ENCODE measurements around the gene PDE4D. TPM values are rescaled to one million over a fixed set of nuclear protein-coding genes. Genes with fewer than 3 reads are reported as not detected.

PDE4D gene
- total and polyA plus RNA-seq, 2 donors (not counting 3 experiments of a cell fraction or from before 2014, with no cell fraction given): 34.5 to 51.2 TPM

- Histone ChIP-seq H4K20me1 (replicated peaks; ENCODE audit: control insufficient read depth, extremely low read depth, insufficient read depth, low read length) (no peaks in the 10 kb centered on the region), H3K4me2 (ENCODE audit: insufficient read depth, low read length) (no peak overlapping the region), H3K9me1 (replicated peaks; ENCODE audit: control insufficient read depth, extremely low read depth, insufficient read depth, low read length) (no peaks in the 10 kb centered on the region), H3K27me3 (ENCODE audit: control insufficient read depth in 2 of 2, insufficient read depth in 2 of 2, low read length in 2 of 2) (no peaks in the 10 kb centered on the region), H3K79me2 (ENCODE audit: control insufficient read depth, insufficient read depth, low read length) (no peaks in the 10 kb centered on the region), H3K4me3 (replicated peaks in 1 of 3; ENCODE audit: insufficient read depth in 1 of 3, low read depth in 1 of 3, low read length in 3 of 3) (no peak overlapping the region), H3K27ac (ENCODE audit: insufficient read depth, low read depth, low read length) (no peak overlapping the region), H2AFZ (ENCODE audit: low read depth, low read length) (no peak overlapping the region), H3K9ac (replicated peaks; ENCODE audit: extremely low read depth, insufficient read depth, low read length) (no peak overlapping the region), H3K9me3 (replicated peaks; ENCODE audit: control insufficient read depth, insufficient read depth, low read length) (no peaks in the 10 kb centered on the region), H3K36me3 (ENCODE audit: control insufficient read depth in 2 of 2, extremely low read depth in 1 of 2, insufficient read depth in 2 of 2, low read length in 2 of 2) (no peaks in the 10 kb centered on the region), H3K4me1 (ENCODE audit: control insufficient read depth, extremely low read depth, insufficient read depth, low read length) (no peaks in the 10 kb centered on the region)
- TF ChIP-seq POLR2AphosphoS5 (IDR thresholded peaks at IDR 0.05; ENCODE audit: insufficient read depth, low read depth, low read length): no peak
- ChIA-PET POLR2A (no interaction called here), CTCF (interaction anchor here (1.1 to 1.2 kb wide), 2 partner anchors 10 to 51 kb away, joined by 3 read pairs; no protein-coding TSS in a partner anchor)
- BruUV-seq (replicated peaks): no TSS peak
- intact Hi-C loops (cut with micrococcal nuclease): no loop called here
- dilution Hi-C loops (cut with MboI; ENCODE audit: extremely low pct_ligation_motif_present, low sequenced_read_pairs): no loop called here
- DNase-seq (ENCODE audit: low read depth, low spot score) (no peak), FAIRE-seq (no peak)
Observed at GRCh38 chr5:59137846-59138245, 755.7 kb downstream of the PDE4D start.

GRCh38 chr5:59136549-59136948 lies 757.0 kb downstream of the PDE4D start:
- intact Hi-C loops (cut with micrococcal nuclease): no loop called here
- Histone ChIP-seq H3K9ac (replicated peaks; ENCODE audit: extremely low read depth, insufficient read depth, low read length) (no peak overlapping the region), H3K9me1 (replicated peaks; ENCODE audit: control insufficient read depth, extremely low read depth, insufficient read depth, low read length) (no peaks in the 10 kb centered on the region), H3K27me3 (ENCODE audit: control insufficient read depth in 2 of 2, insufficient read depth in 2 of 2, low read length in 2 of 2) (no peaks in the 10 kb centered on the region), H3K36me3 (ENCODE audit: control insufficient read depth in 2 of 2, extremely low read depth in 1 of 2, insufficient read depth in 2 of 2, low read length in 2 of 2) (no peaks in the 10 kb centered on the region), H3K4me2 (ENCODE audit: insufficient read depth, low read length) (no peak overlapping the region), H3K27ac (ENCODE audit: insufficient read depth, low read depth, low read length) (no peak overlapping the region), H3K9me3 (replicated peaks; ENCODE audit: control insufficient read depth, insufficient read depth, low read length) (no peaks in the 10 kb centered on the region), H2AFZ (ENCODE audit: low read depth, low read length) (no peak overlapping the region), H3K4me1 (ENCODE audit: control insufficient read depth, extremely low read depth, insufficient read depth, low read length) (no peaks in the 10 kb centered on the region), H3K79me2 (ENCODE audit: control insufficient read depth, insufficient read depth, low read length) (no peaks in the 10 kb centered on the region), H3K4me3 (replicated peaks in 1 of 3; ENCODE audit: insufficient read depth in 1 of 3, low read depth in 1 of 3, low read length in 3 of 3) (no peak overlapping the region), H4K20me1 (replicated peaks; ENCODE audit: control insufficient read depth, extremely low read depth, insufficient read depth, low read length) (no peaks in the 10 kb centered on the region)
- no TSS peak for BruUV-seq (replicated peaks)
- TF ChIP-seq MAX (IDR thresholded peaks at IDR 0.05; ENCODE audit: insufficient read depth, insufficient read length) (no peak), CTCF (IDR thresholded peaks at IDR 0.05; ENCODE audit: extremely low read depth in 1 of 2, insufficient read depth in 1 of 2, low read depth in 1 of 2, low read length in 2 of 2) (no peak), MYC (IDR thresholded peaks at IDR 0.05; ENCODE audit: low read depth, low read length) (no peak), POLR2A (IDR thresholded peaks at IDR 0.05; ENCODE audit: low read depth, low read length) (no peak), POLR2AphosphoS5 (IDR thresholded peaks at IDR 0.05; ENCODE audit: insufficient read depth, low read depth, low read length) (no peak), FOS (IDR thresholded peaks at IDR 0.05; ENCODE audit: borderline replicate concordance, insufficient read depth, low read length) (no peak), EZH2 (IDR thresholded peaks at IDR 0.05; ENCODE audit: borderline replicate concordance, low read depth, low read length, severe bottlenecking) (no peak), JUN (IDR thresholded peaks at IDR 0.05; ENCODE audit: borderline replicate concordance, insufficient read depth, insufficient read length, low read depth) (no peak), GATA2 (IDR thresholded peaks at IDR 0.05; ENCODE audit: insufficient read depth, insufficient read length, low read depth, low read length) (no peak)
- ChIA-PET POLR2A (no interaction called here), CTCF (no interaction called here)
- DNase-seq (ENCODE audit: low read depth, low spot score): no peak
- dilution Hi-C loops (cut with MboI; ENCODE audit: extremely low pct_ligation_motif_present, low sequenced_read_pairs): no loop called here
- FAIRE-seq: no peak

Data from endothelial cell of umbilical vein (primary cell).